Mesodermal cell (in vitro differentiated cells): Measurements from ENCODE around the gene SEC16A.

ENCODE experiments used
- H3K27ac ChIP-seq: 2 replicates; pipeline ENCODE4 v1.7.0; 2013; ENCODE audit warnings: mild to moderate bottlenecking, low read depth, low read length, moderate library complexity; ENCODE audit not compliant: severe bottlenecking
- H3K36me3 ChIP-seq: 2 replicates; pipeline ENCODE4 v1.7.1; 2013; ENCODE audit warnings: mild to moderate bottlenecking, low read length, moderate library complexity; ENCODE audit not compliant: control insufficient read depth, insufficient read depth
- H3K4me1 ChIP-seq: one replicate; pipeline ENCODE4 v1.7.1; 2013; ENCODE audit warnings: mild to moderate bottlenecking, low read length; ENCODE audit not compliant: insufficient read depth, control insufficient read depth, poor library complexity, severe bottlenecking
- H3K4me3 ChIP-seq: 2 replicates; pipeline ENCODE4 v1.7.0; 2013; ENCODE audit warnings: low read length, control low read depth, mild to moderate bottlenecking; ENCODE audit not compliant: insufficient read depth, poor library complexity, severe bottlenecking; ENCODE audit errors: extremely low read depth
- H3K9me3 ChIP-seq: 2 replicates; pipeline ENCODE4 v1.7.1; 2013; ENCODE audit warnings: mild to moderate bottlenecking, low read length, moderate library complexity; ENCODE audit not compliant: control insufficient read depth
- WGBS, 2 experiments: methylation state at CpG; one replicate each; pipeline ENCODE4 v1.1.5; 2013; ENCODE audit warnings: missing lambda C conversion rate in 2 of 2; ENCODE audit not compliant: insufficient coverage in 2 of 2; 5-methylcytosine and 5-hydroxymethylcytosine counted together

SEC16A gene

DNA sequence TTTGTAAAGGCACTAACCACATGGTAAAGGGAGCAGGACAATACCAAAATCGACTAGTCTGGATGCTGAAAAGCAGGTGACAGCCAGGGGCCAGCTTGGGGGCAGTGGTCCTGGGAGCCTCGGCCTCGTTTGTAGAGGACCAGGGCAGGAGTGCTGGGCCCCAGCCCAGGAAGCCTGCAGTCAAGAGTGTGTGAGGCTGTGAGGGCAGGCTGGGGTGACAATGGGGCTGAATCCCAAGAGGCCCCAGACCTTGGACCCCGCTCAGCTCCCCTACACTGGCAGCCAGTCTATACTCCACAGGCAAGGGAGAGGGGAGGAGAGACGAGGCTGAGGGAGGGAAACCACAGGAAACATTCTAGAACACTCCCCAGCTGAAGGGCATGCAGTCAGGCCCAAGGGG, 40.6 kb downstream of the SEC16A start:
- no peaks in the 10 kb centered on the region for H3K9me3 ChIP-seq
- peaks cover 10% of the 10 kb centered on the region for H3K4me1 ChIP-seq
- no peak overlapping the region for H3K4me3 ChIP-seq
- no peak overlapping the region for H3K27ac ChIP-seq
- 82 to 92% methylated on average over 4 of the region's 5 CpGs for WGBS, 2 experiments
- H3K36me3 ChIP-seq, result peaks cover 68% of the 10 kb centered on the region

DNA sequence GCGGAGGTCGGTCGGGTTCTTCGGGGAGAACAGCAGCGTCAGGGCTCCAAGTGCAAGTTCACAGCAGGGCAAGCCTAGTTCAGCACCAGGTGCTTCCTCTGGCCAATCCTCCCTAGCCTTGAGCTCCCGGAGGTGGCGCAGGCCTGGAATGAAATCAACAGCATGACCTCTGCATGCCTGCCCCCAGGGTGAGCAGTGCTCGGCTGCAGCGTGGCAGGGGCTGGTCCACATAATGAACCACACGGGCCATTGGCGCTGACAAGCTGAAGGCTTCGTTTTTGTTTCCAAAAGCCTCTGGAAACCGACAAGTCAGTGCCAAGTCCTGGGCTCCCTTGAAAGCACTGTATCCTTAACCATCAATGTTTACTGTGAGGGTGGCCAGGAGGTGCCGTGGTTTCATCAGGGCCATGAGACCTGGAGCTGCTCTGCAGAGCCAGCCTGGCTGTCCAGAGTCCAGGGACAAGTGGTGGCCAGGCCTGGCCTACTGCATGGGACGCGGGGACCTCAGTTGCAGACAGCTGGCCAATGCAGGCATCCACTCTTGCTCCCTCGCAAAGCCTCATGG, 41.1 kb downstream of the SEC16A start:
- H3K4me3 ChIP-seq, result no peak overlapping the region
- WGBS, 2 experiments, result 97 to 98% methylated on average over 17 of the region's 17 CpGs
- no peak overlapping the region for H3K27ac ChIP-seq
- H3K9me3 ChIP-seq, result no peaks in the 10 kb centered on the region
- peaks cover 11% of the 10 kb centered on the region for H3K4me1 ChIP-seq
- peaks cover 67% of the 10 kb centered on the region for H3K36me3 ChIP-seq

DNA sequence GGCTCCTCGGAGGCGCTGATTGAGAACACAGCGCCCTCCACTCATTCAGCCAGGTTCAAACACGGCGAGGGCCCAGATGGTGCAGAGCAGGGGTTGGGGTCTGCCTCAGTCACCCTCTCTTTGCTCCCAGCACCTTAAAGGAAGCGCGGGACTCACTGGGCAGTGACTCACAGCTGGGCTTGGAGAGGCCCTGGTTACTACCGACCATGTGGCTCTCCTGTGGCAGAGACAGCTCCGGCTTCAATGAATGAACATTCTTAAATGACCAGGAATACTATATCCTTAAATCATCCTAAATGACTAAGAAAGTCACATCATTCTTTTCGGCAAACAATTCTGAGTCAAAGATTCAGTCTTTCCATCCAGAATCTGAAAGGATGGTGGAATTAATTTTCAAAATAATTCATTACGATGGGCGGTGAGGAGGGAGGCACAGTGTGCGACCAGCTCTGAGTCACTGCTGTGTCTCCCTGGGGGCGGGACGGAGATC, 41.6 kb downstream of the SEC16A start:
- Histone ChIP-seq H3K27ac (no peak overlapping the region), H3K4me3 (no peak overlapping the region), H3K4me1 (peaks cover 11% of the 10 kb centered on the region), H3K36me3 (peaks cover 66% of the 10 kb centered on the region), H3K9me3 (no peaks in the 10 kb centered on the region)
- WGBS, 2 experiments, result 95 to 98% methylated on average over 13 of the region's 15 CpGs

DNA sequence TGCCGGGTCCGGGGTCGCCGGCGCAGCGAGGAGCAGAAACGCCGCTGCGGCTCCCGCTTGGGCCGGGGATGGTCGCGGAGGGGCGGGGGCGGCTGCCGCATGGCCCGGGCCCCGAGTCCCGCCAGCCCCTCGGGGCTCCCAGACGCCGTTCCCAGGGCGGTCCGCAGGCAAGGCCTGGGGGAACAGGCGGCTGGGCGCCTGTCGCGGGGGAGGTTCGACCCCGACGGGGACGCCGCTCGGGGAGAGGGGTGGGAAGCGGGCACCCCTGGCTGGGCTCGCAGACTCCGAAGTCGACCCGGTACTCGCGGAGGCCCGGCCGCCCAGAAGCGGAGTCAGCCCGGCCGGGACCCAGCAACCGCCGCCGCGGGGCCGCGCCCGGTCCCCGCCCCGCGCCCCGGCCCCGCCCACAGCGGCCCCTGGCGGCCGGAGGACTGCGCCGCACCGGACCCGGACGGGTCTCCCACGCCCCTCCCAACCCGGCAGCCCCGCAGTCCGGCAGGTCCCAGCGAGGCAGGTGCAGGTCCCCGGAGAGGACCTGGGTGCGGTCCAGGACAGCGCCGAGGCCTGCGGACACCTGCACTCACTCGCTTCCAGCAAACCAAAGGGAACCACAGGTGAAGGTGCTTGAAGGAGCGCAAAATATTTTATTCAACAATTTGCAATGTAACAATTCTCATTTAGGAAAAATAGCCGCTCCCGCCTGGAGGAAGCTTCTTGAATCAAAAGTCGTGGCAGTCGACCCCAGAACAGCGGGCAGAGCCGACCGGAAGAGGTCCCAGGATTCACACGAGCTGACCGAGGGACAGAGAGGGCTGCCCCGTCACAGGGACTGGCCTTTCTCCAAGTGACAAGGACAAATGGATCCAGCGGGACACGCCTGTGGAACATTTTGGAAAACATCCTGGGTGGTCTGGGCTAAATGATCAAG, 43.1 kb downstream of the SEC16A start, which contains the start of gene INPP5E:
Gene INPP5E, minus strand, starts transcription at position 365 of the 928 bp plus-strand sequence. CDS start 426 bp downstream, outside the sequence.
- Histone ChIP-seq H3K27ac (peak within 1 kb of the TSS; percentile 16), H3K4me3 (peak within 1 kb of the TSS; percentile 84), H3K36me3 (peaks cover 60% of the 10 kb centered on the region), H3K4me1 (peaks cover 11% of the 10 kb centered on the region), H3K9me3 (no peaks in the 10 kb centered on the region)
- WGBS, 2 experiments, result 16 to 17% methylated on average over 48 to 62 of the region's 90 CpGs

DNA sequence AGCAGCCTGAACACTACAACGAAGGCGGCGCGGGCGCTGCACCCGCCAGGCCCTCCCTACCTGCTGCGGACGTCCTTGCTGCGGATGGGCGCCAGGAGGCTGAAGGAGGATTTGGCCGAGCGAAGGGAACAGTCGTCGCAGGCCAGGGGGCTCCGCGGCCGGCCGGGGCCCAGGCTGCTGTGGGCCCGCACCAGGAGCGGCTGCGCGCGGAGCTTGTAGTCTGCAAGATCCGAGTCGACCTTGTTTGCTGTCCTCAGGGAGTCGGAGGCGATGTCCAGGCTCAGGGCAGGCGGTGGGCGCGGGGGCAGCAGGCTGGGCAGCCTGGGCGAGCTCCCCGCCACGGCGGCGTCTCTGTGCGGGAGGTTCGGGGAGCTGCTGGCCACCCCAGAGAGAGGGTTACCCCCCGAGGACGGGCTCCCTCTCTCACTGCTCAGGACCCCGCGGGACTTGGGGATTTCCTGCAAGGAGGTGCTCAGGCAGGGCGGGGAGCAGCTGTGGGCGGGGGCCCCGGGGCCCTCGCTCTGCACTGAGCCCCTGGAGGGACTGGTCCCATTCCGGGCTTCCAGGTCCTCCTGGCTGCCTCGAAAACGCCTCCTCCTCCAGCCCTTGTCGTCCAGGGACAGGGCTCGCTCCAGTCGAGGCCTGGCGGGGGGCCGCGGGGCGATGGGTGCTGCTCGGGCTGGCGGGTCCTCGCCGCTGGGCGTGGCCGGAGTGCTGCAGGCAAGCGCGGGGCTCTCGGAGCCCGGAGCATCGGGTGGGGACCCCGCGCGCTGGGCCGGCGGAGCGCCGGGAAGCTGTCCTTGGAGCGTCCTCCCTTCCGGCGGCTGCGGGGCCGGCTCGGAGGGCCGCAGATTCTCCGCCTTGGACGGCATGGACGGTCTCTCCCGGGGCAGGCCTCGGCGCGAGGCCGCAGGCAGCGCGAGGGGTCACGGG, 44.0 kb downstream of the SEC16A start:
- H3K9me3 ChIP-seq, result no peaks in the 10 kb centered on the region
- no peak overlapping the region for H3K27ac ChIP-seq
- WGBS, 2 experiments, result 1% methylated on average over 82 to 85 of the region's 91 CpGs
- peak overlapping the region; percentile 84 for H3K4me3 ChIP-seq
- peaks cover 11% of the 10 kb centered on the region for H3K4me1 ChIP-seq
- H3K36me3 ChIP-seq, result peaks cover 54% of the 10 kb centered on the region

DNA sequence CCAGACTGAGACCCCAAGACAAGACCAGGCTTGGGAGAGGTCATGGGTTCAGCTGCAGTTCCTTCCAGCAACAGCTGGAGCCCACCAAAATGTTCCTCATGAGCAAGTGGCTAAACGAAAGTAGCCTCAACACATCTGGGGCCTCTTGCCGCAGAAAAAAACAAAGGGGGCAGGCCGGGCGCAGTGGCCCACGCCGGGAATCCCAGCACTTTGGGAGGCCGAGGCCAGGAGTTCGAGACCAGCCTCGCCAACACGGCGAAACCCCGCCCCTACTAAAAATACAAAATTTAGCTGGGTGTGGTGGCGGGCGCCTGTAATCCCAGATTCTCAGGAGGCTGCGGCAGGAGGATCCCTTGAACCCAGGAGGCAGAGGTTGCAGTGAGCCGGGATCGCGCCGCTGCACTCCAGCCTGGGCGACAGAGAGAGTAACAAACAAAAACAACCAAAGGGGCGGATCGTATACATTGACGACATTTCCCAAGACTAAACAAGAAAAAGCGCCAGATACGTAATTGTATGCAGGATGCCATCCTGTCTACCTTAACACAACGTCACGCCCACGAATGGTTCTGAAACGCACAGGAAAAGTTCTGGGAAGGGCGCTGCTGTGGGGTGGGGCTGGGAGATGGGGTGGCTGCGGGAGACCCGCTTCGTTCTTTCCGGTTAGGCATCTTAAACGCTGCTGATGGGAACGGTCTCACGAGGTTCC, 44.8 kb downstream of the SEC16A start:
- 64% methylated on average over 27 to 35 of the region's 37 CpGs for WGBS, 2 experiments
- Histone ChIP-seq H3K27ac (no peak overlapping the region), H3K4me3 (peak overlapping the region; percentile 84), H3K36me3 (peaks cover 52% of the 10 kb centered on the region), H3K9me3 (no peaks in the 10 kb centered on the region), H3K4me1 (peaks cover 11% of the 10 kb centered on the region)

DNA sequence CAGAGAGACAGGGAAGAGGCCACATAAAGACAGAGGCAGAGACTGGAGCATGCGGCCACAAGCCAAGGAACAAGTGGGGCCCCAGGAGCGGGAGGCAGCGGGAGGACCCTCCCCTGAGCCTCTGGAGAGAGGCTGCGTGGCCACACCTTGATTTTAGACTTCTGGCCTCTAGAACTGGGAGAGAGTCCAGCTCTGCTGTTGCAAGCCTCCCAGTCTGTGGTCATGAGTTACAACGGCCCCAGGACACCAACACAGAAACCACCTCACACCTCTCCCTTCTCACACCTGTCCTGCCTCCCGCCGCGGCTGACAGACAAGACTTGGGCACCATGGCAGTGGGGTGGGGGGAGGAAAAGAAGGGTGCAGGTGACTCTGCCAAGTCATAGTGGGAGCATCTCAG, 45.4 kb downstream of the SEC16A start:
- no peaks in the 10 kb centered on the region for H3K9me3 ChIP-seq
- peak overlapping the region; percentile 84 for H3K4me3 ChIP-seq
- no peak overlapping the region for H3K27ac ChIP-seq
- 96 to 97% methylated on average over 4 of the region's 8 CpGs for WGBS, 2 experiments
- H3K36me3 ChIP-seq, result peaks cover 52% of the 10 kb centered on the region
- peaks cover 11% of the 10 kb centered on the region for H3K4me1 ChIP-seq

DNA sequence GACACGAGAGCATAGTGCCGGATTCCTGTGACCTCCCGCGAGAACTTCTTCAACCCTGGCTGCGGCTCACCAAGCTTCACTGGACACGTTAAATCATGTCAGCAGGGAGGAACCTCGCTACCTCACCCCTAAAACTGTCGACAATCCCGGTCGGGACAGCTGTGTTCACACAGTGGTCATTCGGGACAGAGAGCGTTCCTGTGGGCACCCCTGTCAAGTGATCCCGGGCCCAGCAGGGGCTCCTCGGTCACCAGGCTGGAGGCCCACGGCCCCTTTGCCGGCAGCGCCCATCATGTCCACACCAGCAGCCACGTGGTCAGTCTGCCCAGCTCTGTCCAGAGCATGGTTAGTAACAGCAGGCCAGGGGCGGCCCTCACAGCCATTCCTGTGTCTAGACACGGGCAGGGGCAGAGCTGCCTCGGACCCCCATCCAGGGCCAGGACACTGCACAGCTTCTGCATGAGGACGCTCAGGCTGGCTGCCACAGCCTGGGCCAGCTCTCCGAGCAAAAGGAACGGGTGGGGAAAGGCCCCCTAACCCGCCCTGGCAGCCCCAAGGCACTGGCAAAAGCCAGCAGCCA, 46.7 kb downstream of the SEC16A start:
- WGBS, 2 experiments, result 84 to 88% methylated on average over 25 of the region's 25 CpGs
- peaks cover 46% of the 10 kb centered on the region for H3K36me3 ChIP-seq
- no peak overlapping the region for H3K4me3 ChIP-seq

DNA sequence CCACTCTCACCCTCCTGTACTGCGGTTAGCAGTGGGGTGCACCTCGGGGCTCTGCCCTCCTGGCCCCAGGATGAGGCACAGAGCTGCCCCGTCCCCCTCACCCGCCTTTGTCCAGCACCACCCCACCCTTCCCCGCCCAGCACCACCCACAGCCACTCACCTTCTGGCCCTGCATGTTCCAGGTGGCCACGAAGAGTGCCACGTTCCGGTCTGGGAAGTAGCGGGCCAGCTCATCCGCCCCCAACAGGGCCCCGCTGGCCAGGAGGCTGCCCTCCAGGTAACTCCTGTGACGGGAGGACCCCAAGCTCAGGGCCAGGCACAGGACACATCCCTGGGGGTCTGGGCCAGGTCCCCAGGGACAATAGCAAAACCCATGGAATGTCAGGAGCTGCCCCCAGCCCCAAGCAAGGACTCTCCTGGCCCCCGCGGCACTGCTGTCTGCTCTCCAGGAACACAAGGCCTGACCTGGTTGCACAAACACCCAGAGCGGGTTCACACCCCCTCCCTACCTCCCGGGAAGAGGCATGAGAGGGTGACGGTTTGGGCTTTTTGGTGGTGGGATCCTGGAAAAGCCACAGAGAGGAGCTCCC, 48.2 kb downstream of the SEC16A start:
- peaks cover 8% of the 10 kb centered on the region for H3K4me1 ChIP-seq
- H3K36me3 ChIP-seq, result peaks cover 47% of the 10 kb centered on the region
- H3K4me3 ChIP-seq, result no peak overlapping the region
- no peak overlapping the region for H3K27ac ChIP-seq
- no peaks in the 10 kb centered on the region for H3K9me3 ChIP-seq
- WGBS, 2 experiments, result 98 to 99% methylated on average over 10 to 11 of the region's 17 CpGs

More for the DNA sequence above, 46.7 kb downstream of the SEC16A start:
- Histone ChIP-seq H3K9me3 (no peaks in the 10 kb centered on the region), H3K27ac (no peak overlapping the region), H3K4me1 (peaks cover 11% of the 10 kb centered on the region)
